Spleen (tissue), 11 donors: ENCODE data around the gene CDKL2. TPM values are rescaled to one million over a fixed set of nuclear protein-coding genes. Genes with fewer than 3 reads are reported as not detected.

Source experiments
- DNase-seq: peaks from one replicate; pipeline ENCODE4 v3.0.0-alpha.2; 2020
- H3K27ac ChIP-seq, 8 donors: fragments of 200-600 bp; sonication (generic) in 7 of 8; 1 replicate in 4 of 8; 2 replicates in 4 of 8; pipeline versions ENCODE4 v1.5.0 to v1.8.0; 2016 to 2021; ENCODE audit warnings: inconsistent platforms in 4 of 8, mild to moderate bottlenecking in 4 of 8, moderate library complexity in 1 of 8
- H3K27me3 ChIP-seq, 7 donors: fragments of 200-600 bp; sonication (generic) in 6 of 7; replicated peaks in 1 of 7; 1 replicate in 4 of 7; 2 replicates in 3 of 7; pipeline versions ENCODE4 v1.5.0 to v1.8.0; 2016 to 2021; ENCODE audit warnings: inconsistent platforms in 3 of 7, mild to moderate bottlenecking in 1 of 7
- H3K36me3 ChIP-seq, 6 donors: fragments of 200-600 bp; sonication (generic) in 5 of 6; 1 replicate in 4 of 6; 2 replicates in 2 of 6; pipeline versions ENCODE4 v1.5.0 to v1.8.0; 2016 to 2021; ENCODE audit warnings: inconsistent platforms in 2 of 6
- H3K4me1 ChIP-seq, 6 donors: fragments of 200-600 bp; sonication (generic) in 5 of 6; 1 replicate in 3 of 6; 2 replicates in 3 of 6; pipeline versions ENCODE4 v1.5.0 to v1.8.0; 2016 to 2021; ENCODE audit warnings: inconsistent platforms in 3 of 6
- H3K4me3 ChIP-seq, 8 donors: fragments of 200-600 bp; sonication (generic) in 7 of 8; 1 replicate in 4 of 8; 2 replicates in 4 of 8; pipeline versions ENCODE4 v1.5.0 to v1.8.0; 2016 to 2021; ENCODE audit warnings: inconsistent platforms in 4 of 8, mild to moderate bottlenecking in 4 of 8, moderate library complexity in 2 of 8
- H3K9me3 ChIP-seq, 8 donors: fragments of 200-600 bp; sonication (generic) in 7 of 8; 1 replicate in 4 of 8; 2 replicates in 4 of 8; pipeline versions ENCODE4 v1.5.0 to v1.8.0; 2016 to 2021; ENCODE audit warnings: inconsistent platforms in 4 of 8
- POLR2A ChIP-seq, 3 donors: fragments of 450-650 bp; IDR thresholded peaks; one replicate each; pipeline ENCODE4 v1.5.1; 2017; ENCODE audit warnings: antibody characterized with exemption in 3 of 3, mild to moderate bottlenecking in 1 of 3
- POLR2AphosphoS5 ChIP-seq, 3 donors: sonication (generic); formaldehyde crosslinking; IDR thresholded peaks; one replicate each; pipeline ENCODE4 v1.5.1; 2017; ENCODE audit warnings: antibody characterized with exemption in 3 of 3
- WGBS, 5 donors: extraction: QIAGEN DNeasy Blood & Tissue Kit in 3 of 5; methylation state at CpG; one replicate each; pipeline versions ENCODE4 v1.1.5 to v1.1.7; 2013 to 2018; 5-methylcytosine and 5-hydroxymethylcytosine counted together
- intact Hi-C: fragments of 100-400 bp; cut with DNase I; formaldehyde crosslinking; loops from one replicate; pipeline ENCODE4 v1.15.0; 2023; ENCODE audit warnings: low total_unique reads
- polyA plus RNA-seq, 3 donors: library from polyadenylated mRNA; stranded (reverse); fragments of 200-250 nt; gene quantifications; one replicate each; pipeline ENCODE4 v1.2.1, GENCODE V29; 2013
- total RNA-seq, 7 donors: library from RNA; depleted of rRNA in 3 of 7; stranded (reverse); fragments of >200 nt in 3 of 7; fragmentation: NEBNext Ultra II Directional in 4 of 7; extraction: Animal tissue kit (Norgen Biotek cat#: 25700) in 4 of 7; gene quantifications; one replicate each; pipeline versions ENCODE4 v1.1.0 to v1.2.1, GENCODE V29; 2016 to 2021
- TF ChIP-seq, protein P1 (sequence below), 11 experiments: fragments of 200-600 bp in 7 of 11; fragments of 450-650 bp in 4 of 11; sonication (generic) in 4 of 11; IDR thresholded peaks in 8 of 11; conservative IDR thresholded peaks in 3 of 11; 1 replicate in 7 of 11; 2 replicates in 4 of 11; pipeline versions ENCODE4 v1.4.0 to v1.8.0; 2016 to 2021; ENCODE audit warnings: antibody characterized with exemption in 11 of 11, inconsistent platforms in 4 of 11, mild to moderate bottlenecking in 1 of 11
- donor health status: healthy with polysubstance abuse.
- donor health status: DM: no; HTN: no; CAD: no; lungs with moderate emphysema.
- donor health status: DM: no; HTN: no; CAD: no.
- donor health status: Bipolar disorder and iron deficiency.
- donor health status: healthy.
- donor health status: DM: no; HTN: no; CAD: no.
- donor health status: DM: yes; HTN: yes; CAD: no.

Gene CDKL2
- total and polyA plus RNA-seq, 10 donors = 0.03 to 0.40 (median 0.27) TPM; not detected in 3

DNA sequence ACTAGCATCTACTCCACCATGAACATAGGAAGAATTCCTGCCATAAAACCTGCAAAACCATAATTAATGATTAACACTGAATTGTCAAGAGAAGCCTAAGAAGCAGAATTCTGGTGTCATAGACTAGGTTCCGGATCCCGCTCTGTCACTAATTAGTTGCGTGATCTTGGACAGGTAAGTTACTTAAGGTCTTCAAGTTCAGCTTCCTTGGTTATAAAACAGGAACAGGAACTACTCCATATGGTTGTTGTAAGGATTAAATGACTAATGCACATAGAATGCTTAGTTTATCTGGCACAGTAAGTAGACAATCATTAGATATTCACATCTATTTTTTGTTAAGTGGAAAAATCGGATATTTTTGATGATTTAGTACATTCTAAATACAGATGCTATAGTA lies 28.5 kb upstream of the CDKL2 start:
- H3K27ac ChIP-seq = no peak overlapping the region
- H3K4me1 ChIP-seq = peaks cover 0 to 69% (median 6%) of the 10 kb centered on the region in 6 donors
- WGBS, 5 donors = 84 to 94% (median 90%) methylated on average over 4 of the region's 4 CpGs
- H3K4me3 ChIP-seq = no peak overlapping the region
- H3K9me3 ChIP-seq = no peaks in the 10 kb centered on the region
- no peak for DNase-seq
- intact Hi-C loops = no loop called here
- peaks cover 0 to 96% (median 58%) of the 10 kb centered on the region in 6 donors for H3K36me3 ChIP-seq
- TF ChIP-seq POLR2A (IDR thresholded peaks at IDR 0.05) (no peak), POLR2AphosphoS5 (IDR thresholded peaks at IDR 0.05) (no peak)
- TF ChIP-seq, protein P1, sequence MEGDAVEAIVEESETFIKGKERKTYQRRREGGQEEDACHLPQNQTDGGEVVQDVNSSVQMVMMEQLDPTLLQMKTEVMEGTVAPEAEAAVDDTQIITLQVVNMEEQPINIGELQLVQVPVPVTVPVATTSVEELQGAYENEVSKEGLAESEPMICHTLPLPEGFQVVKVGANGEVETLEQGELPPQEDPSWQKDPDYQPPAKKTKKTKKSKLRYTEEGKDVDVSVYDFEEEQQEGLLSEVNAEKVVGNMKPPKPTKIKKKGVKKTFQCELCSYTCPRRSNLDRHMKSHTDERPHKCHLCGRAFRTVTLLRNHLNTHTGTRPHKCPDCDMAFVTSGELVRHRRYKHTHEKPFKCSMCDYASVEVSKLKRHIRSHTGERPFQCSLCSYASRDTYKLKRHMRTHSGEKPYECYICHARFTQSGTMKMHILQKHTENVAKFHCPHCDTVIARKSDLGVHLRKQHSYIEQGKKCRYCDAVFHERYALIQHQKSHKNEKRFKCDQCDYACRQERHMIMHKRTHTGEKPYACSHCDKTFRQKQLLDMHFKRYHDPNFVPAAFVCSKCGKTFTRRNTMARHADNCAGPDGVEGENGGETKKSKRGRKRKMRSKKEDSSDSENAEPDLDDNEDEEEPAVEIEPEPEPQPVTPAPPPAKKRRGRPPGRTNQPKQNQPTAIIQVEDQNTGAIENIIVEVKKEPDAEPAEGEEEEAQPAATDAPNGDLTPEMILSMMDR (IDR thresholded peaks at IDR 0.05 in 8 of 11, conservative IDR thresholded peaks at IDR 0.05 in 3 of 11) = no peak
- no peaks in the 10 kb centered on the region for H3K27me3 ChIP-seq

DNA sequence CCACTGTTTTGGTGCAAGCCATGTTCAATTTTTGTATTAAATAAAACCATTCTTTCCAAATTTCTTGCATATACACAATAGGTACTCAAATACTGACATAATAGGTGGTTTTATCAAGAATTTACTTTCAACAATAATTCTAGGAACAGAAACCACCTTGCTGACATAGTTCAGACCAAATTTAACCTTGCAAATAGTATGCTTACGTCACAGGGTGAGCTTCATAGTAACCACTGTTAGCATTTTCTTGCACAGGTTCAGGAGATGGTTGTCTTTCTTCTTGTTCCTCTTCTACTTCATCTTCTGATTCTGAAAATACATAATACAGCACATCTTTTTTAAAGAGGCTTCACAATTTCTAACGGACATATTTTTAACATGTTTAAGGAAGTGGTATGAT lies 25.2 kb upstream of the CDKL2 start:
- H3K36me3 ChIP-seq = peaks cover 0 to 100% (median 70%) of the 10 kb centered on the region in 6 donors
- intact Hi-C loops = no loop called here
- H3K4me1 ChIP-seq = peaks cover 0 to 57% (median 2%) of the 10 kb centered on the region in 6 donors
- no peaks in the 10 kb centered on the region for H3K27me3 ChIP-seq
- no peaks in the 10 kb centered on the region for H3K9me3 ChIP-seq
- TF ChIP-seq POLR2A (IDR thresholded peaks at IDR 0.05) (no peak), POLR2AphosphoS5 (IDR thresholded peaks at IDR 0.05) (no peak)
- TF ChIP-seq, protein P1 (IDR thresholded peaks at IDR 0.05 in 8 of 11, conservative IDR thresholded peaks at IDR 0.05 in 3 of 11) = no peak
- H3K4me3 ChIP-seq = no peak overlapping the region
- peak overlapping the region in 1 of 8 donors; percentile 13 for H3K27ac ChIP-seq
- no peak for DNase-seq
- WGBS, 5 donors = 57 to 71% (median 60%) methylated on average over 2 of the region's 2 CpGs

DNA sequence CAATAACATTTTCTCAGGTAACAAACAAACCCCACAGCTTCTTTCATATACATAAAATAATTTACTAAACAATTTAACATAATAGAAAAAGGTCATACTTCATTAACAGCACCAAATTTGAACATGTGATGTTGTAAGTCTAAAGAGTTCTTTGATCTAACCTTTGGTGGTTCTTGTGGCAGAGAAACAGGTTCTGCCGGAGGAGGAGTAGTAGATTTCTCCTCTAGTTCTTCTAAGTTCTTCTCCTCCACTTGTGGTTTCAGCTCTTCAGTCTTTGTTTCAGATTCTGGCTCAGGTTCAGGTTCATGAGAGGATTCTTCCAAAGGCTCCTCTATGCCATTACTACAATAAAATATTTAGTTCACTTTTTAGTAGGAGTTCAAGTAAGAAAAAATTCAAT lies 24.6 kb upstream of the CDKL2 start:
- Histone ChIP-seq H3K9me3 (no peaks in the 10 kb centered on the region), H3K4me1 (peaks cover 0 to 57% (median 2%) of the 10 kb centered on the region in 6 donors), H3K36me3 (peaks cover 0 to 100% (median 72%) of the 10 kb centered on the region in 6 donors), H3K27ac (peak overlapping the region in 2 of 8 donors; percentile 6 to 13), H3K4me3 (no peak overlapping the region), H3K27me3 (no peaks in the 10 kb centered on the region)
- WGBS, 5 donors = 69 to 80% (median 70%) methylated on average over 1 of the region's 1 CpG
- DNase-seq = no peak
- intact Hi-C loops = no loop called here
- TF ChIP-seq, protein P1 (IDR thresholded peaks at IDR 0.05 in 8 of 11, conservative IDR thresholded peaks at IDR 0.05 in 3 of 11) = no peak
- TF ChIP-seq POLR2A (IDR thresholded peaks at IDR 0.05) (no peak), POLR2AphosphoS5 (IDR thresholded peaks at IDR 0.05) (no peak)

DNA sequence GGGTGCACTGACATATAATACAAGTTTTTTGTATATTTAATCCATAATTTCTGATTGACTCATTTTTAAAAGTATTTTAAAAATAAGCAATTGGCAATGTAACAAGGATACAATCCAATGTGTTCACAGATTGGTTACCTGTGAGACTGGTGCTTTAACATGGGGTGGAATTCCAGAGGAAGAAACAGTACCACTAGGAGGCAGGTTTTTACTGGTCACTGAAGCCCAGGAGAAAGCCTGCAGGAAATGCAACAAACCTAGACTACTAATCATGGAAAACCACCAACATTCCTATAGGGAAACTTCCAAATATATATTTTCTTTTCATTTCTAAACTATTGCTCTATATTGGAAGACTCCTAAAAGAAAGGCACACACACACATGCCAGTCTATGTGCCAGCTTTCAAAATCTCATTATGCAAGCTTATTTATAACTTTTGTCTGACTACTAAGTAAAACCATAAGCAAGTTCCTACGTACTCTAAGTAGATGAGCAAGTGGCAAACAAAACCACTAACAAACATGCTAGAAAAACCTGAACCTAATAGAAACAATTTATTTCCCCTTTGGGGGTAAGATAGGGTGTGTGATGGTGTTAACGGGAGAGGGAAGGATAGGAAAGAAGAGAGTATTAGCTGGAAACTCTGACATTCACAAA lies 23.6 kb upstream of the CDKL2 start:
- no peak overlapping the region for H3K4me3 ChIP-seq
- 72 to 79% (median 76%) methylated on average over 2 of the region's 2 CpGs for WGBS, 5 donors
- no peaks in the 10 kb centered on the region for H3K9me3 ChIP-seq
- no peaks in the 10 kb centered on the region for H3K27me3 ChIP-seq
- no peak for DNase-seq
- TF ChIP-seq POLR2A (IDR thresholded peaks at IDR 0.05) (no peak), POLR2AphosphoS5 (IDR thresholded peaks at IDR 0.05) (no peak)
- TF ChIP-seq, protein P1 (IDR thresholded peaks at IDR 0.05 in 8 of 11, conservative IDR thresholded peaks at IDR 0.05 in 3 of 11) = peak in 5 of 11 experiments; percentile 17 to 31 (median 21)
- no peak overlapping the region for H3K27ac ChIP-seq
- intact Hi-C loops = no loop called here
- H3K36me3 ChIP-seq = peaks cover 0 to 100% (median 73%) of the 10 kb centered on the region in 6 donors
- H3K4me1 ChIP-seq = peaks cover 0 to 57% (median 2%) of the 10 kb centered on the region in 6 donors
